NT2/D1 (cell line): ENCODE results near the gene GLS2.
A peak's percentile ranks its signal among the peaks of the same experiment; 100 is the strongest.
"Not testable (repeated sequence)": the region's sequence is repeated elsewhere in the genome, so short reads cannot be mapped to it uniquely, and the experiment has no call there.

Source experiments
- DNase-seq: peaks from one replicate; pipeline ENCODE4 v3.0.0-alpha.2; 2011; ENCODE audit warnings: low read depth, low spot score
- H3K27me3 ChIP-seq: 2 replicates; pipeline ENCODE4 v1.6.0; 2011; ENCODE audit warnings: mild to moderate bottlenecking; ENCODE audit not compliant: insufficient read length, insufficient read depth
- H3K36me3 ChIP-seq: 2 replicates; pipeline ENCODE4 v1.6.1; 2011; ENCODE audit warnings: mild to moderate bottlenecking, low read length, mixed read lengths; ENCODE audit not compliant: insufficient read depth, insufficient read length
- H3K4me1 ChIP-seq: 2 replicates; pipeline ENCODE4 v1.5.1; 2011; ENCODE audit not compliant: insufficient read depth, insufficient read length
- H3K4me3 ChIP-seq: 2 replicates; pipeline ENCODE4 v1.5.1; 2011; ENCODE audit warnings: low read depth; ENCODE audit not compliant: insufficient read length
- H3K9ac ChIP-seq: 2 replicates; pipeline ENCODE4 v1.6.0; 2011; ENCODE audit warnings: low read depth; ENCODE audit not compliant: insufficient read length
- H3K9me3 ChIP-seq: 2 replicates; pipeline ENCODE4 v1.5.1; 2011; ENCODE audit warnings: mild to moderate bottlenecking, low read length; ENCODE audit not compliant: insufficient read depth
- SUZ12 ChIP-seq: IDR thresholded peaks from 2 replicates; pipeline ENCODE4 v1.6.1; 2011; ENCODE audit not compliant: insufficient read length, insufficient read depth; ENCODE audit errors: extremely low read depth
- YY1 ChIP-seq: IDR thresholded peaks from 2 replicates; pipeline ENCODE4 v1.6.1; 2011; ENCODE audit not compliant: insufficient read length, insufficient read depth
- ZNF274 ChIP-seq: IDR thresholded peaks from 2 replicates; pipeline ENCODE4 v1.6.1; 2011; ENCODE audit warnings: mild to moderate bottlenecking, low read depth, low read length

The GLS2 gene

DNA sequence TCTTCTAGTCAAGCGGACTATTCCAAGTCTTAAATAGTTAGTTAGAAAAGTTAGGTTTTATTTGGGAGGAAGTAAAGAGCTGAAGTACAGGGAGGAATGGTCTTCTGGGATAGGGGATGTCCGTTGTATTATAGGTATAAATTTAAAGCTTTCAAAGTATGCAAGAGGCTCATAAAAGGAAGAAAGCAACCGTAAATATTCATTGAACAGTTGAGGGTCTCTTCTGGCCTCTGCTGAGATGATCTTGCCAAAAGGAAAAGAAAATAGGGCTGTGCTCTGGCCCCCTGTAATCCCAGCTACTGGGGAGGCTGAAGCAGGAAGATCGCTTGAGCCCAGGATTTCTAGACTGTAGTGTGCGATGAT is 38.4 kb downstream of the GLS2 start:
- peak overlapping the region; percentile 70 for H3K4me3 ChIP-seq
- H3K27me3 ChIP-seq, result no peaks in the 10 kb centered on the region
- peaks cover 4% of the 10 kb centered on the region; the same call in 1 of the 2 replicates for H3K9me3 ChIP-seq
- no peak for TF ChIP-seq ZNF274
- no peak for TF ChIP-seq SUZ12
- no peak for TF ChIP-seq YY1
- H3K9ac ChIP-seq, result peak overlapping the region; percentile 95
- no peaks in the 10 kb centered on the region for H3K4me1 ChIP-seq
- no peak for DNase-seq
- peaks cover 16% of the 10 kb centered on the region for H3K36me3 ChIP-seq

DNA sequence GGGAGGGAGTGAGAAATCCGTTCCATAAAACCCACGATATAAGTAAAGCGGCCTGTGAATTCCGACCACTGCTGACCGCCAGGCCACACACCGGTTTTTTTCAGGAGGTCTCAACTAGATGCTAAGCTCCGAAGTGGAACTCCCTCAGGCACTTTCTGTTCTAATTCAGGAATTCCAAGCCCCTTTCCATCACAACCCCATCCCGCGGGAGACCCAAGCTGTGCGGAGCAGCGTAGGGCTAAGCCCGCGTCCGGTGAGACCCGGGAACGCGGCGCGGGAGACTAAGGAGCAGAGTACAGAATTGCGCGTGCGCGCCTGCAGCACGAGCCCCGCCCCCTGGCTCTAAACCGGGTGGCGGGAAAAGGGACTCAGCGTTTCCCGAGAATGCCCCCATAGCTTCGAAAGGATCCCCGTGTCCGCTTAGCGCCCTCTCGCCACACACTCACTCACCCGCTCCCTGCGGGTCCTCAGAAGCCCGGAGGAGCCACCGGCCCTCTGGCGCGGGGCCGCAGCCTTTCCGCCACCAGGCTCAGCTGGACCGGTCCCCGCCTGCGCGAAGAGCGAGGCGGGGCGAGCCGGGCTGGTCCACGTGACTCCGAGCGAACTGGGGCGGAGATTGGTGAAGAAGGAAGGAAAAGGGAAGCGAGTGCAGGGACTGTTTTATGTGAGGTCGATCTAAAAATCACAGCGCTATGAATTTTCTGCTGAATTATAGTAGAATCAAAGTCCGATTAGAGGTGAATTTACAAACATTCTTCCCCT is 38.9 kb downstream of the GLS2 start, which contains the start of gene TIMELESS:
Gene TIMELESS, minus strand, starts transcription at position 567 of the 762 bp plus-strand sequence. CDS start 15,256 bp downstream, outside the sequence.
- Histone ChIP-seq H3K9ac (peak within 1 kb of the TSS; percentile 95), H3K36me3 (peaks cover 18% of the 10 kb centered on the region), H3K4me3 (peak within 1 kb of the TSS; percentile 70), H3K27me3 (no peaks in the 10 kb centered on the region), H3K4me1 (no peaks in the 10 kb centered on the region), H3K9me3 (peaks cover 10% of the 10 kb centered on the region)
- no peak for TF ChIP-seq SUZ12
- no peak for TF ChIP-seq ZNF274
- TF ChIP-seq YY1, result no peak
- peak; percentile 84 for DNase-seq

DNA sequence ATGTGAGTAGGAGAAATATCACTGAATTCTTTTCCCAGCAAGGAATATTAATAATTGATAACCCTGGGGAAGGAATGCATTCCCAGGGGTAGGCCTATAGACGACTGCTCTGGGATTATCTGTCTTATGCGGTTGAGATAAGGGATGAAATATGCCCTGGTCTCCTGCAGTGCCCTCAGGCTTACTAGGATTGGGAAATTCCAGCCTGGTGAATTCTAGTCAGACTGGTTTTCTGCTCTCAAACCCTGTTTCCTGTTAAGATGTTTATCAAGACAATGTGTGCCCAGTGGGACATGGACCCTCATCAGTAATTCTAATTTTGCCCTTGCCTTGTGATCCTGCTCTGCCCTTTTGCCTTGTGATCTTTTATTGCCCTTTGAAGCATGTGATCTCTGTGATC is 44.8 kb downstream of the GLS2 start:
- H3K27me3 ChIP-seq, DNase-seq, H3K9ac ChIP-seq, H3K4me3 ChIP-seq, H3K4me1 ChIP-seq: not testable (repeated sequence)
- Histone ChIP-seq H3K36me3 (peaks cover 22% of the 10 kb centered on the region), H3K9me3 (peaks cover 24% of the 10 kb centered on the region)

DNA sequence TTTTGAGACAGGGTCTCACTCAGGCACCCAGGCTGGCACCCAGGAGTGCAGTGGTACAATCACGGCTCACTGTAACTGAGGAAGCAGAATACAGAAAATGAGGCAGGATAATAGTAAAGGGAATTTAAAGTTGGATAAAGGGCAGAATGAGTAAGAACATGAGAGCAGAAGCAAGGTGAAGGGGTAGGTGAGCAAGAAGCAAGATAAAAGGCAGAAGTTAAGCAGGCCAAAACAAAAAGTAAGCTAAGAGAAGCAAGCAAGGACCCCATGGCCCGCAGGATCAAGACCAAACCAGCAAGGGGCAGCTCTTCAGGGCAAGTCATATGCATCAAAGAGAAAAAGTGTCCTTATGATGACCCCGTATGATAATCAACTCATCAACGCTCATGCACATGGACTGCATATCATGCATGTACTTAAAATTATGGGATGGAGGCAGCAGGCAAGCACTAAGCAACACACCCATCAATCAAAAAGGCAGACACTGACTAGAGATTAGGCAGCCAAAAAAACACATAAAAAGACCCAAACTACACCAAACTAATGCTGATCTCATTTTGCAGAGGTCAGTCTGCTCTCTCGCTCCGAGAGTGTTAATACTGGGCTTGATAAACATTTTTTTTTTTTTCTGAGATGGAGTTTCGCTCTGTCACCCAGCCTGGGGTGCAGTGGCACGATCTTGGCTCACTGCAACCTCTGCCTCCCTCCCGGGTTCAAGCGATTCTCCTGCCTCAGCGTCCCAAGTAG is 50.4 kb downstream of the GLS2 start:
- no peak for DNase-seq
- Histone ChIP-seq H3K9me3 (0 out of 2 replicates have a peak, but pooled peaks cover under 1% of the 10 kb centered on the region), H3K4me1 (no peaks in the 10 kb centered on the region), H3K27me3 (no peaks in the 10 kb centered on the region), H3K9ac (no peak overlapping the region), H3K36me3 (peaks cover 21% of the 10 kb centered on the region), H3K4me3 (no peak overlapping the region)
- TF ChIP-seq SUZ12 (no peak), ZNF274 (no peak), YY1 (no peak)

DNA sequence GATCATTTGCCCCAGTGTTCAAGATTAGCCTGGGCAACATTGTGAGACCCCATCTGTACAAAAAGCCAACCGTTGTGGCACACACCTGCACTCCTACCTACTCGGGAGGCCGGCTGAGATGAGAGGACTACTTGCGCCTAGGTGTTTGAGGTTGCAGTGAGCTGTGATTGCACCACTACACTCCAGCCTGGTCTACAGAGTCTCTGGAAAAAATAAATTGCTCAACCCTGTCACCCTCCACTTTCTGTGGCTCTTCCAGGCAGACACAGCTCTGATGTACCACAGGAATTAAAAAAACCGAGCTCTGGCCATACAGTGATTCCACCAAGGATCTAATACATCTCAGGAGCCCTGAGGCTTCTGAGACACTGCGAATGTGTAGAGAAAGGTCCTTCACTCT is 53.1 kb downstream of the GLS2 start:
- TF ChIP-seq SUZ12 (no peak), YY1 (no peak)
- Histone ChIP-seq H3K27me3 (no peaks in the 10 kb centered on the region), H3K4me1 (no peaks in the 10 kb centered on the region), H3K4me3 (no peak overlapping the region), H3K9ac (no peak overlapping the region), H3K9me3 (no peaks in the 10 kb centered on the region), H3K36me3 (peaks cover 43% of the 10 kb centered on the region)
- DNase-seq, result no peak

DNA sequence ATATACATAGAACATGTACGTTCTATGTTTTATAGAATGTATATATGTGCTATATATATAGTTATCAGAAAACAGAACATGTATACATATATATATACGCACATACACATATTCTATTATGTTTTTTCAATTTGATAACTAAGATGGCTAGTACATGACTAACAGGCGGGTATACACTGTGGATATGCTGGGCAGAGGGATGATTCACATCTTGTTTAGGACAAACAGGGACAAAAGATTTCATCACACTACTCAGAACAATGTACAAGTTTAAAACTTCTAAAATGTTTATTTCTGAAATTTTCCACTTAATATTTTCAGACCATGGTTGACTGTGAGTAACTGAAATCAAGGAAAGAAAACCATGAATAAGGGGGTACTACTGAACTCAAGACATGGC is 56.1 kb downstream of the GLS2 start:
- Histone ChIP-seq H3K4me3 (no peak overlapping the region), H3K9ac (no peak overlapping the region)

DNA sequence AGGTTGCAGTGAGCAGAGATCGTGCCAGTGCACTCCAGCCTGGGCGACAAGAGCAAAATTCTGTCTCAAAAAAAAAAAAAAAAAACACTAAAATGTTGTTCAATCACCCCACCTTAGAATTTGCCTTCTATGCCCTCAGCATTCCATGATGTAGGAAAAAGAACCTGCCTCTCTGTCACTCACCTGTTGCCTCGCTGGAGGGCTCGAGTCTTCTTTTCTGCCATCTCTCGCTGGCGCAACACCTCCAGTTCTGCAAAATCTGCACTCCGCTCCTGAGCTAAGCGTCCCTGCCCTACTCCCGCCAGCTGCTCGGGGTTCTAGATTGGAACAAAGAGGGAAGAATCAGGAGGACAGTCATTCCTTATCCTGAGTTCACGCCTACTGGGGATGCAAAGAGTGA is 56.7 kb downstream of the GLS2 start:
- Histone ChIP-seq H3K4me1 (no peaks in the 10 kb centered on the region), H3K36me3 (peaks cover 63% of the 10 kb centered on the region), H3K9ac (no peak overlapping the region), H3K9me3 (no peaks in the 10 kb centered on the region), H3K27me3 (no peaks in the 10 kb centered on the region), H3K4me3 (no peak overlapping the region)
- DNase-seq, result no peak
- TF ChIP-seq YY1 (no peak), SUZ12 (no peak), ZNF274 (no peak)

More for the DNA sequence above, 56.1 kb downstream of the GLS2 start:
- Histone ChIP-seq H3K36me3 (peaks cover 65% of the 10 kb centered on the region), H3K4me1 (no peaks in the 10 kb centered on the region), H3K27me3 (no peaks in the 10 kb centered on the region), H3K9me3 (no peaks in the 10 kb centered on the region)
- TF ChIP-seq SUZ12 (no peak), YY1 (no peak), ZNF274 (no peak)
- no peak for DNase-seq
